ENCODE data around the gene OR10S1. TPM values are rescaled to one million over a fixed set of nuclear protein-coding genes. Genes with fewer than 3 reads are reported as not detected.

Gene OR10S1
- polyA plus RNA-seq, 1 experiment: not detected

DNA sequence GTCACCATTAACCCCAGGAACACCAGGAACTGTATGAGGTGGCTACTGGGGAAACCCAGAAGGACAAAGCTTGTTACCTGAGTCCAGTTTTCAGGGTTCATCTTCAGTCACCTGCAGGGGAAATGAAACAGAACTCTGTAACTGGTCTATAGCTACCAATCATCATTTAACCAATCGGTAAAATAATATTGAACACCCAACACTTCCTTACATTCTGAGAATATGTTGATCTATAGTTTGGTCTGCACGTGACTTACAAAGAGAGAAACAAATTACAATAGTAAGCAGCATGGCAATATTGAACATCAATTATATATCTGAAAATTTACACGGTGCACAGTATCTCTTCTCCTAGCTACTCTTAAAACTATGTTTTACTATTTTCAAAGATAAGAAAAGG, 33.8 kb downstream of the OR10S1 start, which contains the start of gene OR6T1:
OR6T1 (minus strand) TSS at position 101 of the 400 bp plus-strand sequence; CDS start at position 101, 0 bp downstream.
- no peak for TF ChIP-seq CTCF (IDR thresholded peaks at IDR 0.05; ENCODE audit: low read depth, low read length)
- ChIA-PET POLR2A (no interaction called here), CTCF (no interaction called here)
- no peak within 1 kb of the TSS for H3K27ac ChIP-seq (ENCODE audit: low read depth, low read length)
- no peak within 1 kb of the TSS for H3K4me3 ChIP-seq (ENCODE audit: low read depth, low read length)
- H3K9me3 ChIP-seq (ENCODE audit: control insufficient read depth, insufficient read depth, low read length): peaks cover 4% of the 10 kb centered on the region; the same call in 1 of the 2 replicates
- DNase-seq (ENCODE audit: low read depth, low spot score): no peak
- no peaks in the 10 kb centered on the region for H3K27me3 ChIP-seq (ENCODE audit: control insufficient read depth, insufficient read depth, low read length)

DNA sequence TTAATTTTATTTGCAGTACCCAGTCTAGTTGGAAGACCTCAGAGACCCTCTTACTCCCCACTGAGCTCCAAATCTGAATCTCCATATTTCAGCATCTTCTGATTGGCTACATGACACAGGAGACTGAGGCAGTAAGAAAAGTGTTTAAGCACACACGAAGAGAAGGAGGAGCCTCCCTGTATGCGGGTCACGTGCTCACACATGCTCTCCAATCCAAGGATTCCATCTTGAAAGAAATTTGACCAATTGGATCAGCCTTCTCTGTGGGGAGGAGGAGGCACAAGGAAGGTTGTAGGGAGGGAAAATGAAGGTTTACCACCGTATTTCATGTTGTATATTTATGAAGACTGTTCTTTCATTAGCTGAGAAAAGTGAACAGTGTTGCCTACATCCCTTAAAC, 35.2 kb downstream of the OR10S1 start:
- TF ChIP-seq CTCF (IDR thresholded peaks at IDR 0.05; ENCODE audit: low read depth, low read length): no peak
- H3K27me3 ChIP-seq (ENCODE audit: control insufficient read depth, insufficient read depth, low read length): no peaks in the 10 kb centered on the region
- ChIA-PET CTCF (no interaction called here), POLR2A (no interaction called here)
- DNase-seq (ENCODE audit: low read depth, low spot score): no peak
- H3K27ac ChIP-seq (ENCODE audit: low read depth, low read length): no peak overlapping the region
- H3K9me3 ChIP-seq (ENCODE audit: control insufficient read depth, insufficient read depth, low read length): peaks cover 4% of the 10 kb centered on the region; the same call in 1 of the 2 replicates
- H3K4me3 ChIP-seq (ENCODE audit: low read depth, low read length): no peak overlapping the region

GRCh38 chr11:123939317-123939716, 38.3 kb downstream of the OR10S1 start, which contains the start of gene OR4D5:
Gene OR4D5 (plus strand): TSS chr11:123939617. CDS start chr11:123939617, 0 bp downstream.
- POLR2A ChIA-PET: no interaction called here
- no peak for TF ChIP-seq CTCF (IDR thresholded peaks at IDR 0.05; ENCODE audit: low read depth, low read length)

More at GRCh38 chr11:123939317-123939716, 38.3 kb downstream of the OR10S1 start, which contains the start of gene OR4D5:
- Histone ChIP-seq H3K27ac (ENCODE audit: low read depth, low read length) (no peak within 1 kb of the TSS), H3K4me3 (ENCODE audit: low read depth, low read length) (no peak within 1 kb of the TSS), H3K27me3 (ENCODE audit: control insufficient read depth, insufficient read depth, low read length) (no peaks in the 10 kb centered on the region), H3K9me3 (ENCODE audit: control insufficient read depth, insufficient read depth, low read length) (peaks cover 4% of the 10 kb centered on the region; the same call in 1 of the 2 replicates)
- CTCF ChIA-PET: no interaction called here
- no peak for DNase-seq (ENCODE audit: low read depth, low spot score)

Other genes starting within 250 kb of the OR10S1 start
- gene ZNF202, start 236.1 kb downstream of the OR10S1 start, polyA plus RNA-seq (2011; rRNA removed): 8.0 and 10.0 TPM in 2 replicates
- gene OR6X1, start 223.3 kb downstream of the OR10S1 start, polyA plus RNA-seq (2011; rRNA removed): not detected in 2 replicates
- gene OR6M1, start 171.4 kb downstream of the OR10S1 start, polyA plus RNA-seq (2011; rRNA removed): not detected in 2 replicates
- not detected in 2 replicates for gene TMEM225, start 92.1 kb downstream of the OR10S1 start, polyA plus RNA-seq (2011; rRNA removed)
- not detected in 2 replicates for gene OR8D4, start 75.6 kb downstream of the OR10S1 start, polyA plus RNA-seq (2011; rRNA removed)
- gene OR4D5, start 38.2 kb downstream of the OR10S1 start, polyA plus RNA-seq (2011; rRNA removed): not detected in 2 replicates
- gene OR6T1, start 33.9 kb downstream of the OR10S1 start, polyA plus RNA-seq (2011; rRNA removed): not detected in 2 replicates
- gene OR10G6, start 17.4 kb upstream of the OR10S1 start, polyA plus RNA-seq (2011; rRNA removed): not detected in 2 replicates
- not detected in 2 replicates for gene OR10G4, start 35.2 kb upstream of the OR10S1 start, polyA plus RNA-seq (2011; rRNA removed)
- gene OR10G9, start 45.2 kb upstream of the OR10S1 start, polyA plus RNA-seq (2011; rRNA removed): not detected in 2 replicates
- gene OR10G8, start 49.0 kb upstream of the OR10S1 start, polyA plus RNA-seq (2011; rRNA removed): not detected in 2 replicates
- gene OR10G7, start 63.5 kb upstream of the OR10S1 start, polyA plus RNA-seq (2011; rRNA removed): not detected in 2 replicates
- gene VWA5A, start 137.7 kb upstream of the OR10S1 start, polyA plus RNA-seq (2011; rRNA removed): 26.9 and 27.9 TPM in 2 replicates
- not detected in 2 replicates for gene OR10D3, start 205.6 kb upstream of the OR10S1 start, polyA plus RNA-seq (2011; rRNA removed)